Measurements from ENCODE around the gene TDRD15.

- no peak for TF ChIP-seq POLR2A (IDR thresholded peaks at IDR 0.05)
- TF ChIP-seq CTCF (IDR thresholded peaks at IDR 0.05), result no peak
Observed at GRCh38 chr2:21111012-21111411, 12.8 kb upstream of the TDRD15 start.
